Neural progenitor cell (in vitro differentiated cells): ENCODE data around the gene RSAD2. TPM values are rescaled to one million over a fixed set of nuclear protein-coding genes. Genes with fewer than 3 reads are reported as not detected.

Experiments
- DNase-seq: peaks from one replicate; pipeline ENCODE4 v3.0.0-alpha.2; 2016; ENCODE audit warnings: low spot score
- H2AFZ ChIP-seq: fragments of 200-600 bp; sonication (generic); replicated peaks from 2 replicates; pipeline ENCODE4 v1.6.1; 2016; ENCODE audit warnings: antibody characterized with exemption
- H3F3A ChIP-seq: fragments of 200-600 bp; sonication (generic); 2 replicates; pipeline ENCODE4 v1.6.1; 2016; ENCODE audit warnings: antibody characterized with exemption, low read depth
- H3K27ac ChIP-seq: fragments of 200-600 bp; sonication (generic); 2 replicates; pipeline ENCODE4 v1.5.1; 2016; ENCODE audit warnings: mild to moderate bottlenecking
- H3K27me3 ChIP-seq: fragments of 200-600 bp; sonication (generic); 2 replicates; pipeline ENCODE4 v1.6.1; 2016; ENCODE audit warnings: mild to moderate bottlenecking, moderate library complexity
- H3K36me3 ChIP-seq: fragments of 200-600 bp; sonication (generic); 2 replicates; pipeline ENCODE4 v1.5.1; 2016
- H3K4me1 ChIP-seq: fragments of 200-600 bp; sonication (generic); 2 replicates; pipeline ENCODE4 v1.6.1; 2016; ENCODE audit warnings: mixed run types
- H3K4me2 ChIP-seq: fragments of 200-600 bp; sonication (generic); 2 replicates; pipeline ENCODE4 v1.6.1; 2016
- H3K4me3 ChIP-seq: fragments of 200-600 bp; sonication (generic); 2 replicates; pipeline ENCODE4 v1.5.1; 2016
- H3K79me2 ChIP-seq: fragments of 200-600 bp; sonication (generic); 2 replicates; pipeline ENCODE4 v1.6.1; 2016; ENCODE audit warnings: low read depth
- H3K9ac ChIP-seq: fragments of 200-600 bp; sonication (generic); 2 replicates; pipeline ENCODE4 v1.6.1; 2016
- H3K9me3 ChIP-seq: fragments of 200-600 bp; sonication (generic); 2 replicates; pipeline ENCODE4 v1.5.1; 2016; ENCODE audit warnings: low read depth
- H4K20me1 ChIP-seq: fragments of 200-600 bp; sonication (generic); 2 replicates; pipeline ENCODE4 v1.6.1; 2016; ENCODE audit warnings: low read depth
- H3K27ac Mint-ChIP-seq: 3 replicates; pipeline ENCODE4 v1.8.0; 2021; ENCODE audit warnings: mixed read lengths
- H3K27me3 Mint-ChIP-seq: 2 replicates; pipeline ENCODE4 v1.8.0; 2022; ENCODE audit warnings: low read depth, mild to moderate bottlenecking, inconsistent platforms, moderate library complexity, mixed read lengths; ENCODE audit not compliant: insufficient read depth
- H3K36me3 Mint-ChIP-seq: 3 replicates; pipeline ENCODE4 v1.8.0; 2021; ENCODE audit warnings: mixed read lengths
- H3K4me1 Mint-ChIP-seq: 3 replicates; pipeline ENCODE4 v1.8.0; 2021; ENCODE audit warnings: mixed read lengths
- H3K4me3 Mint-ChIP-seq: 3 replicates; pipeline ENCODE4 v1.8.0; 2021; ENCODE audit warnings: mild to moderate bottlenecking, moderate library complexity, mixed read lengths
- H3K9me3 Mint-ChIP-seq: 3 replicates; pipeline ENCODE4 v1.8.0; 2020; ENCODE audit warnings: mixed read lengths
- CTCF ChIP-seq: fragments of 200-600 bp; sonication (generic); IDR thresholded peaks from 2 replicates; pipeline ENCODE4 v1.5.1; 2017; ENCODE audit warnings: antibody characterized with exemption, mild to moderate bottlenecking
- EZH2 ChIP-seq: fragments of 200-600 bp; sonication (generic); IDR thresholded peaks from 2 replicates; pipeline ENCODE4 v1.6.1; 2017; ENCODE audit warnings: antibody characterized with exemption, mild to moderate bottlenecking, moderate library complexity
- EZH2phosphoT487 ChIP-seq: fragments of 200-600 bp; sonication (generic); IDR thresholded peaks from 2 replicates; pipeline ENCODE4 v1.6.1; 2017; ENCODE audit warnings: antibody characterized with exemption
- total RNA-seq: library from RNA; depleted of rRNA; stranded (reverse); fragments of >200 nt; gene quantifications from 2 replicates; pipeline ENCODE4 v1.2.3, GENCODE V29; 2015; ENCODE audit warnings: low replicate concordance

The RSAD2 gene
- total RNA-seq, 1 donor from 2014 or later, result not detected

- Histone ChIP-seq H3K36me3 (no peaks in the 10 kb centered on the region), H3K27ac (no peak overlapping the region), H3F3A (no peaks in the 10 kb centered on the region), H3K79me2 (no peaks in the 10 kb centered on the region), H3K9me3 (no peaks in the 10 kb centered on the region), H3K4me3 (no peak overlapping the region), H4K20me1 (no peaks in the 10 kb centered on the region), H3K4me2 (no peak overlapping the region), H3K9ac (no peak overlapping the region), H2AFZ (no peak overlapping the region), H3K27me3 (no peaks in the 10 kb centered on the region), H3K4me1 (no peaks in the 10 kb centered on the region)
- no peak for TF ChIP-seq EZH2phosphoT487
- no peak for TF ChIP-seq EZH2
- no peak for TF ChIP-seq CTCF
- Mint-ChIP-seq H3K27ac (no peak overlapping the region), H3K4me3 (no peak overlapping the region), H3K36me3 (no peaks in the 10 kb centered on the region), H3K4me1 (no peaks in the 10 kb centered on the region), H3K9me3 (no peaks in the 10 kb centered on the region), H3K27me3 (peaks cover 12% of the 10 kb centered on the region)
- no peak for DNase-seq
Measured at GRCh38 chr2:6887751-6888192, 10.2 kb downstream of the RSAD2 start.

GRCh38 chr2:6888724-6889123 is 11.1 kb downstream of the RSAD2 start:
- no peaks in the 10 kb centered on the region for H3K36me3 ChIP-seq
- H3F3A ChIP-seq, result no peaks in the 10 kb centered on the region
- no peak for TF ChIP-seq EZH2phosphoT487
- TF ChIP-seq CTCF, result no peak
- TF ChIP-seq EZH2, result no peak
- no peak overlapping the region for H3K4me2 ChIP-seq
- Mint-ChIP-seq H3K27ac (no peak overlapping the region), H3K27me3 (peaks cover 12% of the 10 kb centered on the region), H3K9me3 (no peaks in the 10 kb centered on the region), H3K36me3 (no peaks in the 10 kb centered on the region), H3K4me1 (no peaks in the 10 kb centered on the region), H3K4me3 (no peak overlapping the region)
- H3K4me3 ChIP-seq, result no peak overlapping the region
- H3K9me3 ChIP-seq, result no peaks in the 10 kb centered on the region
- H3K27ac ChIP-seq, result no peak overlapping the region
- H3K4me1 ChIP-seq, result no peaks in the 10 kb centered on the region
- DNase-seq, result no peak
- H2AFZ ChIP-seq, result no peak overlapping the region
- no peaks in the 10 kb centered on the region for H3K27me3 ChIP-seq
- no peaks in the 10 kb centered on the region for H3K79me2 ChIP-seq
- no peaks in the 10 kb centered on the region for H4K20me1 ChIP-seq
- no peak overlapping the region for H3K9ac ChIP-seq

GRCh38 chr2:6893876-6894482 is 16.4 kb downstream of the RSAD2 start:
- no peak overlapping the region for H3K4me3 Mint-ChIP-seq
- H3F3A ChIP-seq, result no peaks in the 10 kb centered on the region
- no peak overlapping the region for H3K27ac ChIP-seq
- no peaks in the 10 kb centered on the region for H3K36me3 Mint-ChIP-seq
- no peak overlapping the region for H3K27ac Mint-ChIP-seq
- H3K27me3 ChIP-seq, result no peaks in the 10 kb centered on the region
- no peaks in the 10 kb centered on the region for H3K9me3 ChIP-seq
- no peaks in the 10 kb centered on the region for H3K4me1 Mint-ChIP-seq
- no peak overlapping the region for H3K4me3 ChIP-seq
- H4K20me1 ChIP-seq, result no peaks in the 10 kb centered on the region
- H3K4me1 ChIP-seq, result no peaks in the 10 kb centered on the region
- TF ChIP-seq CTCF, result no peak
- TF ChIP-seq EZH2, result no peak
- no peak for TF ChIP-seq EZH2phosphoT487
- no peak overlapping the region for H2AFZ ChIP-seq
- no peak overlapping the region for H3K4me2 ChIP-seq
- no peaks in the 10 kb centered on the region for H3K9me3 Mint-ChIP-seq
- DNase-seq, result no peak
- peaks cover 2% of the 10 kb centered on the region for H3K27me3 Mint-ChIP-seq
- H3K9ac ChIP-seq, result no peak overlapping the region
- H3K79me2 ChIP-seq, result no peaks in the 10 kb centered on the region
- H3K36me3 ChIP-seq, result no peaks in the 10 kb centered on the region
